DOHH2 (cell line): ENCODE results near the gene PKD2.

ENCODE experiments used
- H3F3A ChIP-seq: fragments of 200-600 bp; sonication (generic), shearing (Covaris generic); 2 replicates; pipeline ENCODE4 v1.6.0; 2016; ENCODE audit warnings: antibody characterized with exemption, mild to moderate bottlenecking; ENCODE audit not compliant: control insufficient read depth, insufficient read depth
- H3K27ac ChIP-seq: fragments of 200-600 bp; sonication (generic); 2 replicates; pipeline ENCODE4 v1.5.1; 2014; ENCODE audit warnings: low read depth, mild to moderate bottlenecking, low read length, moderate library complexity
- H3K27me3 ChIP-seq: fragments of 200-600 bp; sonication (generic); 2 replicates; pipeline ENCODE4 v1.6.1; 2014; ENCODE audit warnings: mild to moderate bottlenecking, low read length, mixed read lengths; ENCODE audit not compliant: control insufficient read depth
- H3K36me3 ChIP-seq: fragments of 200-600 bp; sonication (generic); 2 replicates; pipeline ENCODE4 v1.6.1; 2014; ENCODE audit warnings: mild to moderate bottlenecking, low read length, moderate library complexity, mixed read lengths; ENCODE audit not compliant: control insufficient read depth
- H3K4me1 ChIP-seq: fragments of 200-600 bp; sonication (generic); 2 replicates; pipeline ENCODE4 v1.6.1; 2014; ENCODE audit warnings: mild to moderate bottlenecking, low read length, mixed read lengths; ENCODE audit not compliant: control insufficient read depth
- H3K4me2 ChIP-seq: fragments of 200-600 bp; sonication (generic); 2 replicates; pipeline ENCODE4 v1.6.0; 2014; ENCODE audit warnings: mild to moderate bottlenecking, low read length, moderate library complexity
- H3K4me3 ChIP-seq: fragments of 200-600 bp; sonication (generic); 2 replicates; pipeline ENCODE4 v1.5.1; 2014; ENCODE audit warnings: mild to moderate bottlenecking, low read length, mixed read lengths
- H3K79me2 ChIP-seq: fragments of 200-600 bp; sonication (generic); 2 replicates; pipeline ENCODE4 v1.6.1; 2014; ENCODE audit warnings: mild to moderate bottlenecking, low read length, mixed read lengths; ENCODE audit not compliant: control insufficient read depth
- H3K9me2 ChIP-seq: fragments of 200-600 bp; sonication (generic); replicated peaks from 2 replicates; pipeline ENCODE4 v1.6.1; 2014; ENCODE audit warnings: mild to moderate bottlenecking, low read length, mixed read lengths; ENCODE audit not compliant: control insufficient read depth
- H3K9me3 ChIP-seq: fragments of 200-600 bp; sonication (generic); 2 replicates; pipeline ENCODE4 v1.6.1; 2014; ENCODE audit warnings: antibody characterized with exemption, low read length, mixed read lengths; ENCODE audit not compliant: control insufficient read depth, insufficient read depth
- H4K20me1 ChIP-seq: fragments of 200-600 bp; sonication (generic); 2 replicates; pipeline ENCODE4 v1.6.0; 2014; ENCODE audit warnings: low read depth, mild to moderate bottlenecking, antibody characterized with exemption, low read length, moderate library complexity; ENCODE audit not compliant: control insufficient read depth, insufficient read depth
- CTCF ChIP-seq: fragments of 200-600 bp; sonication (generic); IDR thresholded peaks from one replicate; pipeline ENCODE4 v1.5.1; 2014; ENCODE audit warnings: antibody characterized with exemption, mild to moderate bottlenecking, low read depth, low read length; ENCODE audit not compliant: poor library complexity, severe bottlenecking
- EZH2phosphoT487 ChIP-seq: fragments of 200-600 bp; sonication (generic); IDR thresholded peaks from 2 replicates; pipeline ENCODE4 v1.6.1; 2017; ENCODE audit warnings: borderline replicate concordance, mild to moderate bottlenecking, antibody characterized with exemption, low read length, moderate library complexity, mixed read lengths

PKD2 gene

GRCh38 chr4:88027611-88028608 is 20.5 kb downstream of the PKD2 start:
- peaks cover 3% of the 10 kb centered on the region; the same call in 1 of the 2 replicates for H3K9me3 ChIP-seq
- H3K36me3 ChIP-seq: peaks cover 34% of the 10 kb centered on the region
- H3K27me3 ChIP-seq: no peaks in the 10 kb centered on the region
- no peak for TF ChIP-seq CTCF
- TF ChIP-seq EZH2phosphoT487: no peak
- no peak overlapping the region for H3K4me2 ChIP-seq
- H3K27ac ChIP-seq: no peak overlapping the region
- no peaks in the 10 kb centered on the region for H3K9me2 ChIP-seq
- H3K4me1 ChIP-seq: no peaks in the 10 kb centered on the region
- H3F3A ChIP-seq: no peaks in the 10 kb centered on the region
- no peak overlapping the region for H3K4me3 ChIP-seq
- no peaks in the 10 kb centered on the region for H3K79me2 ChIP-seq
- no peaks in the 10 kb centered on the region for H4K20me1 ChIP-seq

GRCh38 chr4:88028946-88029345 is 21.5 kb downstream of the PKD2 start:
- Histone ChIP-seq H3K9me2 (no peaks in the 10 kb centered on the region), H3K36me3 (peaks cover 32% of the 10 kb centered on the region), H3F3A (no peaks in the 10 kb centered on the region), H4K20me1 (peaks cover 3% of the 10 kb centered on the region; the same call in 1 of the 2 replicates), H3K4me3 (no peak overlapping the region), H3K27me3 (no peaks in the 10 kb centered on the region), H3K4me1 (no peaks in the 10 kb centered on the region), H3K27ac (no peak overlapping the region), H3K9me3 (no peaks in the 10 kb centered on the region), H3K79me2 (no peaks in the 10 kb centered on the region; the same call in 1 of the 2 replicates), H3K4me2 (no peak overlapping the region)
- TF ChIP-seq EZH2phosphoT487: no peak
- no peak for TF ChIP-seq CTCF

- H3K36me3 ChIP-seq: peaks cover 30% of the 10 kb centered on the region
- no peak overlapping the region for H3K4me2 ChIP-seq
- H3K4me3 ChIP-seq: no peak overlapping the region
Observed at GRCh38 chr4:88029556-88029955, 22.1 kb downstream of the PKD2 start.

More at GRCh38 chr4:88029556-88029955, 22.1 kb downstream of the PKD2 start:
- Histone ChIP-seq H3F3A (no peaks in the 10 kb centered on the region), H3K9me2 (no peaks in the 10 kb centered on the region), H4K20me1 (peaks cover 4% of the 10 kb centered on the region; the same call in 1 of the 2 replicates), H3K27ac (no peak overlapping the region), H3K4me1 (no peaks in the 10 kb centered on the region), H3K27me3 (no peaks in the 10 kb centered on the region), H3K9me3 (no peaks in the 10 kb centered on the region), H3K79me2 (no peaks in the 10 kb centered on the region; the same call in 1 of the 2 replicates)
- TF ChIP-seq CTCF (no peak), EZH2phosphoT487 (no peak)
